Testis (tissue), 3 donors: ENCODE results near the gene NLRP10. TPM values are rescaled to one million over a fixed set of nuclear protein-coding genes. Genes with fewer than 3 reads are reported as not detected.

Experiments used
- DNase-seq: peaks from one replicate; pipeline ENCODE4 v3.0.0-alpha.2; 2019
- H3K27ac ChIP-seq, 2 donors: fragments of 200-600 bp; sonication (generic); one replicate each; pipeline ENCODE4 v1.5.1; 2019
- H3K27me3 ChIP-seq: fragments of 200-600 bp; sonication (generic); one replicate; pipeline ENCODE4 v1.5.1; 2019
- H3K36me3 ChIP-seq: fragments of 200-600 bp; sonication (generic); one replicate; pipeline ENCODE4 v1.5.1; 2017; ENCODE audit warnings: low read depth; ENCODE audit errors: missing control alignments
- H3K4me1 ChIP-seq: fragments of 200-600 bp; sonication (generic); one replicate; pipeline ENCODE4 v1.5.1; 2019
- H3K4me3 ChIP-seq, 2 donors: fragments of 200-600 bp; sonication (generic); one replicate each; pipeline ENCODE4 v1.5.1; 2017 to 2019
- H3K9me3 ChIP-seq: fragments of 200-600 bp; sonication (generic); one replicate; pipeline ENCODE4 v1.5.1; 2017
- CTCF ChIP-seq, 3 experiments: fragments of 450-650 bp in 2 of 3; fragments of 200-600 bp in 1 of 3; sonication (generic) in 1 of 3; IDR thresholded peaks; one replicate each; pipeline ENCODE4 v1.5.1; 2016 to 2019; ENCODE audit warnings: antibody characterized with exemption in 3 of 3, mild to moderate bottlenecking in 2 of 3, moderate library complexity in 1 of 3
- POLR2A ChIP-seq: fragments of 450-650 bp; IDR thresholded peaks from one replicate; pipeline ENCODE4 v1.6.1; 2017; ENCODE audit warnings: antibody characterized with exemption, mild to moderate bottlenecking, moderate library complexity
- WGBS, 2 donors: methylation state at CpG; one replicate each; pipeline ENCODE4 v1.1.5; 2018; 5-methylcytosine and 5-hydroxymethylcytosine counted together
- intact Hi-C: fragments of 100-400 bp; cut with DNase I; formaldehyde crosslinking; loops from one replicate; pipeline ENCODE4 v1.15.1; 2023; ENCODE audit warnings: low total_unique reads
- polyA plus RNA-seq: library from polyadenylated mRNA; stranded (reverse); fragments of 350-450 nt; fragmentation: Illumina TruSeq; extraction: RNeasy Lipid Tissue Mini Kit (QIAGEN cat#74804); gene quantifications from one replicate; pipeline ENCODE4 v1.2.3, GENCODE V29; 2014; ENCODE audit warnings: low read depth, low replicate concordance; ENCODE audit not compliant: insufficient read depth
- total RNA-seq, 2 donors: library from RNA; depleted of rRNA; stranded (reverse); fragments of >200 nt; gene quantifications; one replicate each; pipeline ENCODE4 v1.2.3, GENCODE V29; 2016

NLRP10 gene
- total and polyA plus RNA-seq, 3 donors from 2014 or later: 0.13 TPM; not detected in 2

- TF ChIP-seq CTCF (IDR thresholded peaks at IDR 0.05): peak; percentile 88 to 97 (median 91)
- no peak for TF ChIP-seq POLR2A
- Histone ChIP-seq H3K36me3 (no peaks in the 10 kb centered on the region), H3K27me3 (no peaks in the 10 kb centered on the region), H3K4me3 (peak within 1 kb of the TSS; percentile 80 to 89), H3K9me3 (no peaks in the 10 kb centered on the region), H3K27ac (peak within 1 kb of the TSS; percentile 75 to 79), H3K4me1 (peaks cover 20% of the 10 kb centered on the region)
- intact Hi-C loops: loop anchor here (5.0 kb wide), 1 partner anchor 90 kb away; no protein-coding TSS in a partner anchor
- WGBS, 2 donors: 1% methylated on average over 36 to 47 of the region's 47 CpGs
- peak; percentile 99 for DNase-seq
Measured at GRCh38 chr11:7986768-7987559, 21.7 kb upstream of the NLRP10 start, which contains the start of gene EIF3F. EIF3F (plus strand) TSS chr11:7987337; CDS start chr11:7987353, 16 bp downstream.

GRCh38 chr11:7983832-7984590 lies 18.8 kb upstream of the NLRP10 start:
- H3K36me3 ChIP-seq: no peaks in the 10 kb centered on the region
- no peaks in the 10 kb centered on the region for H3K27me3 ChIP-seq
- WGBS, 2 donors: 66 to 77% methylated on average over 4 to 7 of the region's 7 CpGs
- H3K4me1 ChIP-seq: peaks cover 10% of the 10 kb centered on the region
- H3K4me3 ChIP-seq: no peak overlapping the region
- no peak for DNase-seq
- TF ChIP-seq POLR2A (no peak), CTCF (IDR thresholded peaks at IDR 0.05) (no peak)
- no peaks in the 10 kb centered on the region for H3K9me3 ChIP-seq
- H3K27ac ChIP-seq: no peak overlapping the region
- intact Hi-C loops: no loop called here

GRCh38 chr11:7982582-7983119 lies 17.4 kb upstream of the NLRP10 start:
- 80 to 89% methylated on average over 1 of the region's 1 CpG for WGBS, 2 donors

GRCh38 chr11:7981619-7982157 lies 16.4 kb upstream of the NLRP10 start:
- H3K4me3 ChIP-seq: no peak overlapping the region
- no peak overlapping the region for H3K27ac ChIP-seq
- no peak for DNase-seq
- no peak for TF ChIP-seq CTCF (IDR thresholded peaks at IDR 0.05)
- no peak for TF ChIP-seq POLR2A
- WGBS, 2 donors: 81 to 87% methylated on average over 1 of the region's 1 CpG
- no peaks in the 10 kb centered on the region for H3K27me3 ChIP-seq
- no peaks in the 10 kb centered on the region for H3K9me3 ChIP-seq
- no peaks in the 10 kb centered on the region for H3K36me3 ChIP-seq
- intact Hi-C loops: no loop called here
- no peaks in the 10 kb centered on the region for H3K4me1 ChIP-seq

More at GRCh38 chr11:7982582-7983119, 17.4 kb upstream of the NLRP10 start:
- Histone ChIP-seq H3K4me1 (no peaks in the 10 kb centered on the region), H3K9me3 (no peaks in the 10 kb centered on the region), H3K27me3 (no peaks in the 10 kb centered on the region), H3K4me3 (no peak overlapping the region), H3K36me3 (no peaks in the 10 kb centered on the region), H3K27ac (no peak overlapping the region)
- intact Hi-C loops: no loop called here
- TF ChIP-seq CTCF (IDR thresholded peaks at IDR 0.05): no peak
- TF ChIP-seq POLR2A: no peak
- DNase-seq: no peak
